Measurements from ENCODE around the gene IGFBP6. TPM values are rescaled to one million over a fixed set of nuclear protein-coding genes. Genes with fewer than 3 reads are reported as not detected.

IGFBP6 gene
- total RNA-seq, 1 experiment from 2014 or later = 4.2 TPM

DNA sequence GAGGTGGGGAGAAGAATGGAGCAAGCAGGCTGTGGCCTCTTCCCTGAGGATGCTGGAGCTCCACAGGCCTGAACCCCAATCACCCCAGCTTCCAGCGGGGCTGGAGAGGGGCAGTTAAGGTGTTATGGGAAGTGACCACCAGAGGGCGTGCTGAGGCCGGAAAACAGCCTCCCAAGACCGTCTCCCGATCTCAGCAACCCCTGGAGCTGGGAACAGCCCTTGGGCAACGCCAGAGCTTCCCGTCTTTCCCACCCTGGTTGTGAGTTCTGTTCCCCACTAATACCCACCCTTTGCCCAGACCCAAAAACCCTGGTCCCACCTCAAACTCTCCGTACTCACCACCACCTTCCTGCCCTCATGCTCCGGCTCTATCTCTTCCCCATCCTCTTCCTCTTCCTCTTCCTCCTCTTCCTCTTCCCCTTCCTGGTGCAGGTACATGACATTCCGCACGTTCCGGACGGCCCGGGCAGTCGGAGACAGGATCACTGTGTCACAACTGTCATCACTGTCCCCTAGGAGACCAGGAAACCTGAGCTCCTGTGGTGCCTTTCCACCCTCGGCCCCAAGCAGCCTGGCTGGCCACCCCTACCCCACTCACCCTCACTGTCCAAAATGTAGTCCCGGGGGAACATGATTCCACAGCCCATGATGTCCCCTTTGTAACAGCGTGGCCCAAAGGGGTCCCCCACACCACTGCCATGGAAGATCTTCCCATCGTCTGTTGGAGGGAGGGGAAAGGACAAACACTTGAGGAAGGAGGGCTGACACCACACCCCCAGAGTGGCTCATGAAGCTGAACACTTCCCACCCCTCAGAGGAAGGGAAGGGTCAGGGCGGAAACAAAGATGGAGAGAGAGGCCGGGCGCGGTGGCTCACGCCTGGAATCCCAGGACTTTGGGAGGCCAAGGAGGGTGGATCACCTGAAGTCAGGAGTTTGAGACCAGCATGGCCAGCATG lies 31.2 kb upstream of the IGFBP6 start:
- H4K91ac ChIP-seq (ENCODE audit: insufficient read length, low read depth, low read length) = no peak overlapping the region
- no peak overlapping the region for H4K8ac ChIP-seq (replicated peaks; ENCODE audit: insufficient read length, low read depth, low read length)
- no peak overlapping the region for H3K14ac ChIP-seq (ENCODE audit: insufficient read depth, low read length)
- no peak overlapping the region for H3K18ac ChIP-seq (ENCODE audit: insufficient read length, low read depth, low read length)
- no peak overlapping the region for H4K5ac ChIP-seq (ENCODE audit: insufficient read length, low read depth, low read length)
- peaks cover 3% of the 10 kb centered on the region; the same call in 1 of the 2 replicates for H3K4me1 ChIP-seq (ENCODE audit: insufficient read depth, low read length)
- Mint-ChIP-seq H3K27me3 (ENCODE audit: low read depth) (peaks cover 26% of the 10 kb centered on the region), H3K36me3 (ENCODE audit: insufficient read depth in 1 of 3, low read depth in 3 of 3) (peaks cover 2 to 8% (median 4%) of the 10 kb centered on the region in 3 experiments; a peak in 4 of 7 replicates), H3K4me3 (no peak overlapping the region), H3K9me3 (no peaks in the 10 kb centered on the region), H3K4me1 (peaks cover 39 to 40% of the 10 kb centered on the region in 2 experiments), H3K27ac (no peak overlapping the region; a peak in 1 of 7 replicates)
- H3K23me2 ChIP-seq (ENCODE audit: insufficient read length, low read depth, low read length, poor library complexity, severe bottlenecking) = no peaks in the 10 kb centered on the region
- H2AK5ac ChIP-seq (ENCODE audit: insufficient read length, low read length) = no peak overlapping the region
- H2BK120ac ChIP-seq (ENCODE audit: low read depth, low read length, poor library complexity, severe bottlenecking) = no peak overlapping the region
- H3K56ac ChIP-seq (ENCODE audit: insufficient read length, low read depth, low read length) = no peak overlapping the region
- peaks cover 2% of the 10 kb centered on the region; the same call in 1 of the 2 replicates for H3K27me3 ChIP-seq (ENCODE audit: insufficient read depth, low read length)
- H3K4ac ChIP-seq (ENCODE audit: low read depth, low read length) = no peak overlapping the region
- H3T11ph ChIP-seq (ENCODE audit: low read length) = no peak overlapping the region
- H4K20me1 ChIP-seq (ENCODE audit: control insufficient read depth, insufficient read depth, insufficient read length) = no peaks in the 10 kb centered on the region
- WGBS (ENCODE audit: extremely low coverage, insufficient read length, low lambda C conversion rate) = no CpG with 5 or more reads among the region's 24 CpGs
- H2AFZ ChIP-seq (ENCODE audit: low read length) = no peak overlapping the region
- no peaks in the 10 kb centered on the region for H3K9me3 ChIP-seq (ENCODE audit: control insufficient read depth, low read depth, low read length)
- H2BK15ac ChIP-seq (ENCODE audit: low read depth, low read length) = no peak overlapping the region
- H3K4me2 ChIP-seq (ENCODE audit: insufficient read depth, insufficient read length, low read length) = no peak overlapping the region
- TF ChIP-seq, protein P1, sequence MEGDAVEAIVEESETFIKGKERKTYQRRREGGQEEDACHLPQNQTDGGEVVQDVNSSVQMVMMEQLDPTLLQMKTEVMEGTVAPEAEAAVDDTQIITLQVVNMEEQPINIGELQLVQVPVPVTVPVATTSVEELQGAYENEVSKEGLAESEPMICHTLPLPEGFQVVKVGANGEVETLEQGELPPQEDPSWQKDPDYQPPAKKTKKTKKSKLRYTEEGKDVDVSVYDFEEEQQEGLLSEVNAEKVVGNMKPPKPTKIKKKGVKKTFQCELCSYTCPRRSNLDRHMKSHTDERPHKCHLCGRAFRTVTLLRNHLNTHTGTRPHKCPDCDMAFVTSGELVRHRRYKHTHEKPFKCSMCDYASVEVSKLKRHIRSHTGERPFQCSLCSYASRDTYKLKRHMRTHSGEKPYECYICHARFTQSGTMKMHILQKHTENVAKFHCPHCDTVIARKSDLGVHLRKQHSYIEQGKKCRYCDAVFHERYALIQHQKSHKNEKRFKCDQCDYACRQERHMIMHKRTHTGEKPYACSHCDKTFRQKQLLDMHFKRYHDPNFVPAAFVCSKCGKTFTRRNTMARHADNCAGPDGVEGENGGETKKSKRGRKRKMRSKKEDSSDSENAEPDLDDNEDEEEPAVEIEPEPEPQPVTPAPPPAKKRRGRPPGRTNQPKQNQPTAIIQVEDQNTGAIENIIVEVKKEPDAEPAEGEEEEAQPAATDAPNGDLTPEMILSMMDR (conservative IDR thresholded peaks at IDR 0.05) = peak; percentile 93
- H2BK20ac ChIP-seq (ENCODE audit: low read depth, low read length, poor library complexity, severe bottlenecking) = no peak overlapping the region
- H3K9ac ChIP-seq (ENCODE audit: extremely low read depth, insufficient read length, low read length) = no peak overlapping the region
- H3K27ac ChIP-seq (ENCODE audit: insufficient read length, low read depth, low read length) = no peak overlapping the region
- H3K79me1 ChIP-seq (ENCODE audit: insufficient read depth, low read depth, low read length, poor library complexity, severe bottlenecking) = no peaks in the 10 kb centered on the region
- H2BK5ac ChIP-seq (ENCODE audit: insufficient read length, low read length) = no peak overlapping the region
- no peak overlapping the region for H2BK12ac ChIP-seq (ENCODE audit: insufficient read length, low read depth, low read length)
- no peak overlapping the region for H3K23ac ChIP-seq (ENCODE audit: insufficient read length, low read depth, low read length)
- no peaks in the 10 kb centered on the region for H3K79me2 ChIP-seq (ENCODE audit: insufficient read depth, low read length)
- peak; percentile 80 for DNase-seq
